H1 (cell line): ENCODE results near the gene VAT1L. TPM values are rescaled to one million over a fixed set of nuclear protein-coding genes. Genes with fewer than 3 reads are reported as not detected.
A peak's percentile ranks its signal among the peaks of the same experiment; 100 is the strongest.

ENCODE experiments used
- CEBPB ChIP-seq: IDR thresholded peaks from 2 replicates; pipeline ENCODE4 v1.6.1; 2012; ENCODE audit warnings: low read depth, low read length
- GTF2F1 ChIP-seq: IDR thresholded peaks from 2 replicates; pipeline ENCODE4 v1.6.1; 2012; ENCODE audit warnings: low read depth, low read length, improper control_type of control experiment, borderline replicate concordance
- TEAD4 ChIP-seq: IDR thresholded peaks from 2 replicates; pipeline ENCODE4 v1.6.1; 2012; ENCODE audit warnings: low read depth, low read length, inconsistent platforms, mixed read lengths
- polyA plus RNA-seq, 7 experiments: library from polyadenylated mRNA; depleted of rRNA in 3 of 7; stranded (reverse) in 5 of 7; unstranded in 2 of 7; fragments of >200 nt in 5 of 7; fragments of 200-250 nt in 2 of 7; gene quantifications; 1 replicate in 5 of 7; 2 replicates in 1 of 7; 4 replicates in 1 of 7; pipeline versions ENCODE4 v1.2.1 to v1.2.3, GENCODE V29; 2011 to 2013; ENCODE audit warnings: missing spikeins in 2 of 7, mixed read lengths in 2 of 7
- total RNA-seq: library from RNA; stranded (reverse); fragmentation: NEBNext Ultra II Directional; extraction: Animal tissue kit (Norgen Biotek cat#: 25700); gene quantifications from 2 replicates; pipeline ENCODE4 v1.2.1, GENCODE V29; 2021
- TF ChIP-seq, protein P1 (sequence below): fragments of 300-600 bp; sonication (generic); IDR thresholded peaks from 2 replicates; pipeline ENCODE4 v1.7.1; 2012; ENCODE audit warnings: low read length, moderate library complexity, mild to moderate bottlenecking, inconsistent platforms; ENCODE audit not compliant: insufficient replicate concordance

The VAT1L gene
- total and polyA plus RNA-seq, 2 of the 8 experiments (the other 6 are each of a cell fraction or from before 2014, with no cell fraction given) = 46.3 to 48.2 TPM

DNA sequence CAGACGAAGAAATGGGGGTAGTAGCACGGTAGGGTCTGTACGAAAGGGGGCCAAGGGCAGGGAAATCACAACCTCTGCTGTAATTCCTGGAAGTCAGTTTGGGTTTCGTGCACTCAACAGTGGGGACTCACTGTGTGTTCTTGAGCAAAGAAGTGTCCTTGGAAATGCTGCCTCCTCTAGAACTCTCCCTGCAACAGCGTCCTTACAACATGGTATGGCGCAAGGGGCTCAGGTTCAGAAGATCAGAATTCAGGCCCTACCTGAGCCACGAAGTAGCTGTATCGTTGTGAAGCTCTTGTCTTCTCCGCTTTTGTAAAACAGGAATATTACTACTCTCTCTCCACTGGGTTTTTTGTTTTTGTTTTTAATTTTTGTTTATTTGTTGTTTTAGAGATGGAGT is 127.7 kb downstream of the VAT1L start (continued):
- TF ChIP-seq, protein P1, sequence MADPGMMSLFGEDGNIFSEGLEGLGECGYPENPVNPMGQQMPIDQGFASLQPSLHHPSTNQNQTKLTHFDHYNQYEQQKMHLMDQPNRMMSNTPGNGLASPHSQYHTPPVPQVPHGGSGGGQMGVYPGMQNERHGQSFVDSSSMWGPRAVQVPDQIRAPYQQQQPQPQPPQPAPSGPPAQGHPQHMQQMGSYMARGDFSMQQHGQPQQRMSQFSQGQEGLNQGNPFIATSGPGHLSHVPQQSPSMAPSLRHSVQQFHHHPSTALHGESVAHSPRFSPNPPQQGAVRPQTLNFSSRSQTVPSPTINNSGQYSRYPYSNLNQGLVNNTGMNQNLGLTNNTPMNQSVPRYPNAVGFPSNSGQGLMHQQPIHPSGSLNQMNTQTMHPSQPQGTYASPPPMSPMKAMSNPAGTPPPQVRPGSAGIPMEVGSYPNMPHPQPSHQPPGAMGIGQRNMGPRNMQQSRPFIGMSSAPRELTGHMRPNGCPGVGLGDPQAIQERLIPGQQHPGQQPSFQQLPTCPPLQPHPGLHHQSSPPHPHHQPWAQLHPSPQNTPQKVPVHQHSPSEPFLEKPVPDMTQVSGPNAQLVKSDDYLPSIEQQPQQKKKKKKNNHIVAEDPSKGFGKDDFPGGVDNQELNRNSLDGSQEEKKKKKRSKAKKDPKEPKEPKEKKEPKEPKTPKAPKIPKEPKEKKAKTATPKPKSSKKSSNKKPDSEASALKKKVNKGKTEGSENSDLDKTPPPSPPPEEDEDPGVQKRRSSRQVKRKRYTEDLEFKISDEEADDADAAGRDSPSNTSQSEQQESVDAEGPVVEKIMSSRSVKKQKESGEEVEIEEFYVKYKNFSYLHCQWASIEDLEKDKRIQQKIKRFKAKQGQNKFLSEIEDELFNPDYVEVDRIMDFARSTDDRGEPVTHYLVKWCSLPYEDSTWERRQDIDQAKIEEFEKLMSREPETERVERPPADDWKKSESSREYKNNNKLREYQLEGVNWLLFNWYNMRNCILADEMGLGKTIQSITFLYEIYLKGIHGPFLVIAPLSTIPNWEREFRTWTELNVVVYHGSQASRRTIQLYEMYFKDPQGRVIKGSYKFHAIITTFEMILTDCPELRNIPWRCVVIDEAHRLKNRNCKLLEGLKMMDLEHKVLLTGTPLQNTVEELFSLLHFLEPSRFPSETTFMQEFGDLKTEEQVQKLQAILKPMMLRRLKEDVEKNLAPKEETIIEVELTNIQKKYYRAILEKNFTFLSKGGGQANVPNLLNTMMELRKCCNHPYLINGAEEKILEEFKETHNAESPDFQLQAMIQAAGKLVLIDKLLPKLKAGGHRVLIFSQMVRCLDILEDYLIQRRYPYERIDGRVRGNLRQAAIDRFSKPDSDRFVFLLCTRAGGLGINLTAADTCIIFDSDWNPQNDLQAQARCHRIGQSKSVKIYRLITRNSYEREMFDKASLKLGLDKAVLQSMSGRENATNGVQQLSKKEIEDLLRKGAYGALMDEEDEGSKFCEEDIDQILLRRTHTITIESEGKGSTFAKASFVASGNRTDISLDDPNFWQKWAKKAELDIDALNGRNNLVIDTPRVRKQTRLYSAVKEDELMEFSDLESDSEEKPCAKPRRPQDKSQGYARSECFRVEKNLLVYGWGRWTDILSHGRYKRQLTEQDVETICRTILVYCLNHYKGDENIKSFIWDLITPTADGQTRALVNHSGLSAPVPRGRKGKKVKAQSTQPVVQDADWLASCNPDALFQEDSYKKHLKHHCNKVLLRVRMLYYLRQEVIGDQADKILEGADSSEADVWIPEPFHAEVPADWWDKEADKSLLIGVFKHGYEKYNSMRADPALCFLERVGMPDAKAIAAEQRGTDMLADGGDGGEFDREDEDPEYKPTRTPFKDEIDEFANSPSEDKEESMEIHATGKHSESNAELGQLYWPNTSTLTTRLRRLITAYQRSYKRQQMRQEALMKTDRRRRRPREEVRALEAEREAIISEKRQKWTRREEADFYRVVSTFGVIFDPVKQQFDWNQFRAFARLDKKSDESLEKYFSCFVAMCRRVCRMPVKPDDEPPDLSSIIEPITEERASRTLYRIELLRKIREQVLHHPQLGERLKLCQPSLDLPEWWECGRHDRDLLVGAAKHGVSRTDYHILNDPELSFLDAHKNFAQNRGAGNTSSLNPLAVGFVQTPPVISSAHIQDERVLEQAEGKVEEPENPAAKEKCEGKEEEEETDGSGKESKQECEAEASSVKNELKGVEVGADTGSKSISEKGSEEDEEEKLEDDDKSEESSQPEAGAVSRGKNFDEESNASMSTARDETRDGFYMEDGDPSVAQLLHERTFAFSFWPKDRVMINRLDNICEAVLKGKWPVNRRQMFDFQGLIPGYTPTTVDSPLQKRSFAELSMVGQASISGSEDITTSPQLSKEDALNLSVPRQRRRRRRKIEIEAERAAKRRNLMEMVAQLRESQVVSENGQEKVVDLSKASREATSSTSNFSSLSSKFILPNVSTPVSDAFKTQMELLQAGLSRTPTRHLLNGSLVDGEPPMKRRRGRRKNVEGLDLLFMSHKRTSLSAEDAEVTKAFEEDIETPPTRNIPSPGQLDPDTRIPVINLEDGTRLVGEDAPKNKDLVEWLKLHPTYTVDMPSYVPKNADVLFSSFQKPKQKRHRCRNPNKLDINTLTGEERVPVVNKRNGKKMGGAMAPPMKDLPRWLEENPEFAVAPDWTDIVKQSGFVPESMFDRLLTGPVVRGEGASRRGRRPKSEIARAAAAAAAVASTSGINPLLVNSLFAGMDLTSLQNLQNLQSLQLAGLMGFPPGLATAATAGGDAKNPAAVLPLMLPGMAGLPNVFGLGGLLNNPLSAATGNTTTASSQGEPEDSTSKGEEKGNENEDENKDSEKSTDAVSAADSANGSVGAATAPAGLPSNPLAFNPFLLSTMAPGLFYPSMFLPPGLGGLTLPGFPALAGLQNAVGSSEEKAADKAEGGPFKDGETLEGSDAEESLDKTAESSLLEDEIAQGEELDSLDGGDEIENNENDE = no peak
- TF ChIP-seq GTF2F1 (no peak), TEAD4 (no peak), CEBPB (peak; percentile 63; the same call in 1 of the 2 replicates)
